Kidney epithelial cell (primary cell): Measurements from ENCODE around the gene ATP10B. TPM values are rescaled to one million over a fixed set of nuclear protein-coding genes. Genes with fewer than 3 reads are reported as not detected.

ENCODE experiments used
- DNase-seq: peaks from one replicate; pipeline ENCODE4 v3.0.0-alpha.2; 2010; ENCODE audit warnings: low read depth
- H3K27me3 ChIP-seq: 2 replicates; pipeline ENCODE4 v1.6.0; 2011; ENCODE audit warnings: low read length; ENCODE audit not compliant: control insufficient read depth, insufficient read depth
- H3K36me3 ChIP-seq: 2 replicates; pipeline ENCODE4 v1.5.1; 2011; ENCODE audit warnings: low read length; ENCODE audit not compliant: control insufficient read depth, insufficient read depth
- H3K4me3 ChIP-seq: 2 replicates; pipeline ENCODE4 v1.5.1; 2011; ENCODE audit warnings: low read depth, mild to moderate bottlenecking, control low read depth, low read length
- CTCF ChIP-seq: IDR thresholded peaks from 2 replicates; pipeline ENCODE4 v1.5.1; 2011; ENCODE audit warnings: mild to moderate bottlenecking, moderate library complexity, low read length, control low read depth, inconsistent platforms; ENCODE audit not compliant: insufficient read depth, poor library complexity, severe bottlenecking
- total RNA-seq: library from RNA; depleted of rRNA; stranded (reverse); fragments of >200 nt; gene quantifications from 2 replicates; pipeline ENCODE4 v1.2.3, GENCODE V29; 2015

The ATP10B gene
- total RNA-seq, 1 donor from 2014 or later = not detected

GRCh38 chr5:160760008-160760407 is 92.0 kb downstream of the ATP10B start:
- no peak for TF ChIP-seq CTCF
- no peak for DNase-seq
- Histone ChIP-seq H3K27me3 (no peaks in the 10 kb centered on the region), H3K36me3 (no peaks in the 10 kb centered on the region), H3K4me3 (no peak overlapping the region)

GRCh38 chr5:160757194-160757593 is 94.8 kb downstream of the ATP10B start:
- Histone ChIP-seq H3K36me3 (no peaks in the 10 kb centered on the region), H3K4me3 (no peak overlapping the region), H3K27me3 (no peaks in the 10 kb centered on the region)
- TF ChIP-seq CTCF = no peak
- DNase-seq = no peak

GRCh38 chr5:160750938-160751657 is 100.9 kb downstream of the ATP10B start:
- no peak for TF ChIP-seq CTCF
- DNase-seq = no peak
- H3K27me3 ChIP-seq = no peaks in the 10 kb centered on the region

GRCh38 chr5:160749682-160750081 is 102.3 kb downstream of the ATP10B start:
- no peaks in the 10 kb centered on the region for H3K27me3 ChIP-seq
- DNase-seq = no peak
- no peak overlapping the region for H3K4me3 ChIP-seq
- TF ChIP-seq CTCF = no peak
- H3K36me3 ChIP-seq = no peaks in the 10 kb centered on the region

More at GRCh38 chr5:160750938-160751657, 100.9 kb downstream of the ATP10B start:
- no peaks in the 10 kb centered on the region for H3K36me3 ChIP-seq
- H3K4me3 ChIP-seq = no peak overlapping the region

GRCh38 chr5:160749026-160749425 is 103.0 kb downstream of the ATP10B start:
- H3K27me3 ChIP-seq = no peaks in the 10 kb centered on the region
- no peak for DNase-seq
- H3K4me3 ChIP-seq = no peak overlapping the region
- no peak for TF ChIP-seq CTCF
- H3K36me3 ChIP-seq = no peaks in the 10 kb centered on the region

- no peak for TF ChIP-seq CTCF
- no peak overlapping the region for H3K4me3 ChIP-seq
- no peak for DNase-seq
- no peaks in the 10 kb centered on the region for H3K27me3 ChIP-seq
- H3K36me3 ChIP-seq = no peaks in the 10 kb centered on the region
These were observed 104.0 kb downstream of the ATP10B start for GRCh38 chr5:160747987-160748386.
